Motor neuron (in vitro differentiated cells): Measurements from ENCODE around the gene TRAT1. TPM values are rescaled to one million over a fixed set of nuclear protein-coding genes. Genes with fewer than 3 reads are reported as not detected.
A peak's percentile ranks its signal among the peaks of the same experiment; 100 is the strongest.

ENCODE experiments used
- ATAC-seq, 8 experiments: fragments of 200-7000 bp; cut with Tn5 transposase; replicated peaks in 6 of 8; 2 replicates each; pipeline ENCODE4 v1.8.0; 2021; ENCODE audit warnings: mild to moderate bottlenecking in 8 of 8, moderate library complexity in 8 of 8
- H3K27ac ChIP-seq, 2 donors: fragments of 250-450 bp; sonication (Bioruptor Pico); 2 replicates each; pipeline ENCODE4 v1.9.0; 2021; ENCODE audit warnings: antibody characterized with exemption in 2 of 2, mild to moderate bottlenecking in 2 of 2, moderate library complexity in 1 of 2
- H3K4me1 ChIP-seq, 2 donors: fragments of 250-450 bp; sonication (Bioruptor Pico); replicated peaks in 1 of 2; 2 replicates each; pipeline ENCODE4 v1.6.1; 2021; ENCODE audit warnings: antibody characterized with exemption in 2 of 2, mild to moderate bottlenecking in 2 of 2, moderate library complexity in 1 of 2
- H3K4me3 ChIP-seq, 5 donors: fragments of 250-450 bp; sonication (Bioruptor Pico); 2 replicates each; pipeline ENCODE4 v1.9.0; 2021; ENCODE audit warnings: antibody characterized with exemption in 5 of 5, mild to moderate bottlenecking in 5 of 5, moderate library complexity in 4 of 5
- WGBS, 10 experiments: fragments of 450-650 bp; shearing (Covaris generic); methylation state at CpG; one replicate each; pipeline ENCODE4 v1.0.0; 2022; 5-methylcytosine and 5-hydroxymethylcytosine counted together
- in situ Hi-C, 9 experiments: fragments of 400-800 bp; cut with MboI; loops; one replicate each; pipeline ENCODE4 v1.15.0; 2021; ENCODE audit warnings: low sequenced_read_pairs in 9 of 9, low pct_unique_long_range_greater_than_20kb in 2 of 9; ENCODE audit not compliant: unreplicated experiment in 9 of 9
- total RNA-seq, 8 experiments: library from RNA; unstranded; fragments of 300-600 nt; gene quantifications; 2 replicates each; pipeline versions ENCODE4 v1.2.3 to v1.2.4, GENCODE V29; 2022

Gene TRAT1
- total RNA-seq, 8 experiments from 2014 or later: 0.33 to 14.7 (median 0.72) TPM; not detected in 4

DNA sequence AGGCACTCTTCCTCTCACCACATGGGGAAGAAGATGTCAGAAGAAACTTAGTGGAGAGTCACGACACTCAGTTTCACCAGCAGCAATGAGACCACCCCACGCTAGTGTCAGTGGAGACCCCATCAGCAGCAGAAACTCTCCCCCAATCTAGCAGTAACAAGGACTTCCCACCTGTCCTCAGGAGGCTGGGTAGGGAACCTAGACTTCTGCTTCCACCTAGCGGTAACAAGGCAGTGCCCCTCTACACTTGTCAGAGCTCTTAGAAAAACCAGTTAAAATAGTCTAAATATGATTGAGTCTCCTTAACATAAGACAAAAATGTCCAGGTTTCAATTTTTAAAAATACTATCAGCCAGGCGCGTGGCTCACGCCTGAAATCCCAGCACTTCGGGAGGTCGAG, 57.3 kb downstream of the TRAT1 start:
- H3K4me1 ChIP-seq: no peaks in the 10 kb centered on the region
- H3K27ac ChIP-seq: no peak overlapping the region
- WGBS, 10 experiments: 20 to 100% (median 84%) methylated on average over 1 to 4 of the region's 8 CpGs; no CpG with 5 or more reads in 3 of the 10 experiments
- H3K4me3 ChIP-seq: no peak overlapping the region
- in situ Hi-C loops: no loop called here
- peak in 1 of 8 experiments; percentile 41 for ATAC-seq

DNA sequence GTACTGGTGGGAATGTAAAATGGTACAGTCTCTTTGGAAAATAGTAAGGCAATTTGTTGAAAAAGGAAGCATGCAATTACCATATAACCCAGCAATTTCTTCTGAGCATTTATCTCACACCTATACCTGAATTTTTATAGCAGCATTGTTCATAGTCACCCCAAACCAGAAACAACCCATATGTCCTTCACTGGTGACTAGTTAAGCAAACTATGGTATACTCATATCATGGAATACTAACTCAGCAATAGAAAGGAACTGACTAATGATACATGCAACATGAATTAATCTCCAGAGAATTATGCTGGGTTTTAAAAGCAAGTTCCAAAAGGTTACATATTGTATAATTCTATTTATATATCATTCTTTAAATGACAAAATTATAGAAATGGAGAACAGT, 60.2 kb downstream of the TRAT1 start:
- ATAC-seq: no peak
- no peak overlapping the region for H3K4me3 ChIP-seq
- H3K27ac ChIP-seq: no peak overlapping the region
- in situ Hi-C loops: no loop called here
- H3K4me1 ChIP-seq: no peaks in the 10 kb centered on the region

DNA sequence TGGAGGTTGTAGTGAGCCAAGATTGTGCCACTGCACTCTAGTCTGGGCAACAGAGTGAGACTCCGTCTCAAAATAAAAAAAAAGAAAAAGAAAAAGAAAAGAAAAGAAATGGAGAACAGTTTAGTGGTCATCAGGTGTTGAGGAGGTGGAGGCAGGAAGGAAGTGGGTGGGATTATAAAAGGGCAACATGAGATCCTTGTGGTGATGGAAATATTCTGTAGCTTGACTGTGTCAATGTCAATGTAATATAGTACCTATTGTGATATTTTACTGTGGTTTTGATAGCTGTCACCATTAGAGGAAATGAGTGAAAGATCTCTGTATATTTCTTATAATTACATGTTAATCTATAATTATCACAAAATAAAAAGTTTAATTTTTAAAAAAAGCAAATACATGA, 60.8 kb downstream of the TRAT1 start:
- WGBS, 10 experiments: 0 to 92% (median 40%) methylated on average over 1 of the region's 1 CpG; no CpG with 5 or more reads in 3 of the 10 experiments
- Histone ChIP-seq H3K4me1 (no peaks in the 10 kb centered on the region), H3K4me3 (no peak overlapping the region), H3K27ac (no peak overlapping the region)
- ATAC-seq: no peak
- in situ Hi-C loops: no loop called here

DNA sequence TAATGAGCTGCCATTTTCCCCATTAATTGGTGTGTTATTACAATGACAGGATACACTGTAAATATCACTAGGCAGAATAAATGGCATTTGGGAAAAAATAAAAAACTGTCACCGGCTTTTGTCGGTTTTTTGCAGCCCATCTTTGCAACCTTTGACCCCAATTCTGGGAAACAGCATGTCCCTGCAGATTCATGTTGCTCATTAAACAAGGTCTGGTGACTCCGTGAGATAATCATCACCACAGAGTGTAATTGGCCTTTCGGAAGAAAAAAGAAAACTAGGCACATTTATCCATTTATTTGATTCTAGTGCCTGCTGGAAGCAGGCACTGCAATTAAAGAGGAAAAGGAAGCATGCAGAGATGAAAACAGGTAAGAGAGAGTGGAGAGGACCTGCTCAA, 64.5 kb downstream of the TRAT1 start:
- peak in 3 of 8 experiments; percentile 24 to 50 (median 50) for ATAC-seq
- 20 to 100% (median 76%) methylated on average over 1 to 4 of the region's 4 CpGs; no CpG with 5 or more reads in 1 of the 10 experiments for WGBS, 10 experiments
- no peak overlapping the region for H3K4me3 ChIP-seq
- H3K27ac ChIP-seq: no peak overlapping the region
- in situ Hi-C loops: no loop called here
- H3K4me1 ChIP-seq: no peaks in the 10 kb centered on the region

DNA sequence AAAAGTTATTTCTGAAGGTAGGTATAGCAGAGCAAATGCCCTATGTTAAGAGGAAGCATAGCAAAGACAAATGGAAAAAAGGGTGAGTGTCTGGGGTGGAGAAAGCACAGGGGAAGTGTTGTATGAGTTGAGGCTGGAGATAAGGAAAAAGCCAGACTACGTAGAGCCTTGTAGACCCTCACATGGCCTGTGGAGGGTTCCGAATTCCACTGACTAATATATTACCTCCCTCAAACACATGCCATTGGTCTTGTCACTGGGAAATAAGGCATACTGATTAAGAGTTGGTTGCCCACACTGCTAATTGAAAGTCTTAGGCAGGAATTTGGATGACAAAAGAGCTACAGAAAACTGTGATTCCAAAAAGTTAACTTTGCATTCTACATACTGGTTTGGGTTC, 65.2 kb downstream of the TRAT1 start:
- 0 to 100% (median 72%) methylated on average over 1 to 2 of the region's 2 CpGs; no CpG with 5 or more reads in 4 of the 10 experiments for WGBS, 10 experiments
- H3K4me1 ChIP-seq: no peaks in the 10 kb centered on the region
- no peak overlapping the region for H3K4me3 ChIP-seq
- in situ Hi-C loops: no loop called here
- ATAC-seq: no peak
- H3K27ac ChIP-seq: no peak overlapping the region

DNA sequence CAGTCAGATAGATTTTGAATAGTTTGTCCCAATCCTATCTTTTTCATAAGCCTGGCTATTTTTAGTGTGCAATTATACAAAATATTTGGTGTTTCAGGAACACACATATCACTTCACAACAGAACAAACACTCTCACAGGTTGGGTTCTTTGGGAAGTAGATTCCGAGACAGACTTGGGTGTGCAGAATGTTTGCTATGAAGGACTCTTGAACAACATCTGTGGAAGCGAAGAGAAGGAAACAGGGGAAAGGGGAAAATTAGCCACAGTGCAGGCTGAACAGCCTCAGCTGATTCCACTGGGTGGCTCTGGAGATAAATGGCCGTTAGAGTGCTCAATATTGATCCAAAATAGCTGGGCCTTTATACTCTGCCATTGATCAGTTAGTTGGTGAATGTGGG, 69.2 kb downstream of the TRAT1 start:
- ATAC-seq: no peak
- WGBS, 10 experiments: 7 to 87% (median 59%) methylated on average over 1 to 3 of the region's 3 CpGs; no CpG with 5 or more reads in 2 of the 10 experiments

DNA sequence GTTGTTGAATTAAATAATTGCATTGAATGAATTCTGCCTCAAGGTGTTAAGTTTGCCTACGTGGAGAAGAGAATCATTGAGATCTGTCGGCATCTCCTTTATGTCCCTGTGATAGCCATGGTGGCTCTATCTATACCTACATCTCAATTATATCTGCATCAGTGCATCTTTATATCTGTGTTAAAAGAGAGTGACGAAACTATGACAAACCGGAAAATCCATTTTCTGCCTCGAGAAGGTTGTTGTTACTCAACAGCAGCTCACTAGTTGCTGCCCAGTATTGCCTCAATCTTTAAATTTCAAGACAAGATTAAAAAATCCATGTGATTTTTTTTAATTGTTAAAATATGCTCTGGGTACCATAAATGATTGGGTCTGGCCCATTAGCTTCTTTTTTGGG, 72.4 kb downstream of the TRAT1 start:
- WGBS, 10 experiments: 11 to 100% (median 92%) methylated on average over 1 to 5 of the region's 5 CpGs; no CpG with 5 or more reads in 1 of the 10 experiments
- in situ Hi-C loops: no loop called here
- Histone ChIP-seq H3K27ac (no peak overlapping the region), H3K4me1 (no peaks in the 10 kb centered on the region), H3K4me3 (no peak overlapping the region)
- no peak for ATAC-seq

More for the DNA sequence above, 69.2 kb downstream of the TRAT1 start:
- Histone ChIP-seq H3K4me3 (no peak overlapping the region), H3K27ac (no peak overlapping the region), H3K4me1 (no peaks in the 10 kb centered on the region)
- in situ Hi-C loops: no loop called here

DNA sequence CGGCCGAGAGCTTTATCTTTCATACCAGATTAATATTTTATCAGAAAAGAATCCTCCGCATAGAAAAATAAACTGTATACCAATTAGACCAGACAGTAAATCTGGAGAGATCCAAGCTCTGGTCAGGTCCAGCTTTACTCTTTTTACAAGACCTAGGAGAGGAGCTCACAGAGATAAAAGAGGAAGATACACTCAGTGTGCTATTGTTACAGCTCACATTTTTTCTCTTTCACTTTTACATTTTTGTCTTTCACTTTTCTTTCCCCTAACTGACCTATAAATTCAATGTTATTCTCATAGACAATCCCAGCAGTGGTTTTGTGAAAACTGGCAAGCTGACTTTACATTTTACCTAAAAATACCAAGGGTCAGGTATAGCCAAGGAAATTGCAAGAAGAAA, 75.3 kb downstream of the TRAT1 start:
- ATAC-seq: no peak
- Histone ChIP-seq H3K4me1 (no peaks in the 10 kb centered on the region), H3K27ac (no peak overlapping the region), H3K4me3 (no peak overlapping the region)
- WGBS, 10 experiments: 49 to 100% (median 93%) methylated on average over 1 to 3 of the region's 3 CpGs; no CpG with 5 or more reads in 2 of the 10 experiments
- in situ Hi-C loops: no loop called here

DNA sequence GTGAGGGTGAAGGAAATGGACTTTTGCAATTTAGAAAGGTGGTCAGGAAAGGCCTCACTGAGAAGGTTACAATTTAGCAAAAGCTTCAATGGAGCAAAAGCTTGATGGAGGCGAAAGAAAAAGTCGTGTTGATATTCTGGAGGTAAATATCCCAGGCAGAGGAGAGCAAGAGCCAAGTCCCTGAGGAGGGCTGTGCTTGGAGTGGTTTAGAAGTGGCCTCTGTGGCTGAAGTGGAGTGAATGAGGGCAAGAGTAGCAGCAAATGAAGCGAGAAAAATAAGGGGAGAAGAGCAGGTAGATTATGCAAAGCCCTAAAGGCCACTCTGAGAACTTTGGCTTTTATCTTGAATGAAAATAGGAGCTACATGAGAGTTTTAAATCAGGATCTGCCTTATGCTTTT, 76.9 kb downstream of the TRAT1 start:
- no peak overlapping the region for H3K4me3 ChIP-seq
- no peak for ATAC-seq
- in situ Hi-C loops: no loop called here
- 12 to 100% (median 85%) methylated on average over 1 to 3 of the region's 3 CpGs; no CpG with 5 or more reads in 1 of the 10 experiments for WGBS, 10 experiments
- no peaks in the 10 kb centered on the region for H3K4me1 ChIP-seq
- no peak overlapping the region for H3K27ac ChIP-seq

Other genes with a start within 250 kb of the TRAT1 start
- 10 to 100 TPM in 4 of 8 experiments, 1 to 10 TPM in 4; 3.0 to 34.8 (median 10.2) TPM for gene CIP2A, start 233.3 kb upstream of the TRAT1 start, total RNA-seq
- gene DZIP3, start 233.1 kb upstream of the TRAT1 start, total RNA-seq: 10 to 100 TPM; 14.1 to 83.7 (median 27.5) TPM
- gene RETNLB, start 65.4 kb upstream of the TRAT1 start, total RNA-seq: 1 to 10 TPM in 1 of 8 experiments, not detected in 7; 5.3 TPM
- not detected for gene GUCA1C, start 131.1 kb downstream of the TRAT1 start, total RNA-seq